Neural cell (in vitro differentiated cells): ENCODE data around the gene TMEM98. TPM values are rescaled to one million over a fixed set of nuclear protein-coding genes. Genes with fewer than 3 reads are reported as not detected.

Source experiments
- H2AFZ ChIP-seq: fragments of 200-600, 300-800 bp; sonication (generic), shearing (Covaris generic); 2 replicates; pipeline ENCODE4 v1.6.0; 2014; ENCODE audit warnings: low read depth, mild to moderate bottlenecking, antibody characterized with exemption, low read length, moderate library complexity
- H3F3A ChIP-seq: fragments of 200-600 bp; shearing (Covaris generic); 2 replicates; pipeline ENCODE4 v1.6.1; 2016; ENCODE audit warnings: mild to moderate bottlenecking, moderate library complexity, mixed read lengths, antibody characterized with exemption, low read length; ENCODE audit not compliant: insufficient read depth, poor library complexity, severe bottlenecking
- H3K27ac ChIP-seq: fragments of 200-600, 300-800 bp; sonication (generic), shearing (Covaris generic); 2 replicates; pipeline ENCODE4 v1.5.1; 2014; ENCODE audit warnings: mild to moderate bottlenecking, low read length, moderate library complexity
- H3K27me3 ChIP-seq: fragments of 300-800, 200-600 bp; sonication (generic), shearing (Covaris generic); 2 replicates; pipeline ENCODE4 v1.6.0; 2014; ENCODE audit warnings: mild to moderate bottlenecking, low read depth, low read length, moderate library complexity; ENCODE audit not compliant: insufficient read depth
- H3K36me3 ChIP-seq: fragments of 300-800, 200-600 bp; sonication (generic), shearing (Covaris generic); 2 replicates; pipeline ENCODE4 v1.5.1; 2014; ENCODE audit warnings: mild to moderate bottlenecking, antibody characterized with exemption, low read length, moderate library complexity; ENCODE audit not compliant: insufficient read depth
- H3K4me2 ChIP-seq: fragments of 300-800, 200-600 bp; sonication (generic), shearing (Covaris generic); 2 replicates; pipeline ENCODE4 v1.6.0; 2014; ENCODE audit warnings: mild to moderate bottlenecking, low read length
- H3K4me3 ChIP-seq: fragments of 300-800, 200-600 bp; sonication (generic), shearing (Covaris generic); 2 replicates; pipeline ENCODE4 v1.5.1; 2014; ENCODE audit warnings: mild to moderate bottlenecking, low read length, moderate library complexity
- H3K79me2 ChIP-seq: fragments of 200-600 bp; shearing (Covaris generic); replicated peaks from 2 replicates; pipeline ENCODE4 v1.6.0; 2014; ENCODE audit warnings: mild to moderate bottlenecking, low read length, moderate library complexity; ENCODE audit not compliant: insufficient read depth
- H3K9ac ChIP-seq: fragments of 300-800, 200-600 bp; sonication (generic), shearing (Covaris generic); 2 replicates; pipeline ENCODE4 v1.6.1; 2016; ENCODE audit warnings: mild to moderate bottlenecking, low read length, mixed read lengths
- H3K9me2 ChIP-seq: fragments of 200-600 bp; shearing (Covaris generic); 2 replicates; pipeline ENCODE4 v1.6.1; 2016; ENCODE audit warnings: mild to moderate bottlenecking, low read length, mixed read lengths; ENCODE audit not compliant: insufficient read depth
- H3K9me3 ChIP-seq: fragments of 200-600, 300-800 bp; sonication (generic), shearing (Covaris generic); 2 replicates; pipeline ENCODE4 v1.6.1; 2016; ENCODE audit warnings: mild to moderate bottlenecking, mixed run types, low read length, moderate library complexity, mixed read lengths
- H4K20me1 ChIP-seq: fragments of 200-600 bp; shearing (Covaris generic); 2 replicates; pipeline ENCODE4 v1.6.1; 2016; ENCODE audit warnings: mild to moderate bottlenecking, mixed run types; ENCODE audit not compliant: insufficient read depth
- CTCF ChIP-seq: fragments of 450-650 bp; IDR thresholded peaks from 2 replicates; pipeline ENCODE4 v1.5.1; 2014; ENCODE audit warnings: antibody characterized with exemption, mild to moderate bottlenecking, moderate library complexity; ENCODE audit not compliant: poor library complexity, severe bottlenecking
- EP300 ChIP-seq: fragments of 450-650 bp; conservative IDR thresholded peaks from 2 replicates; pipeline ENCODE4 v1.6.1; 2014; ENCODE audit warnings: antibody characterized with exemption, mild to moderate bottlenecking, moderate library complexity; ENCODE audit not compliant: poor library complexity, severe bottlenecking
- EZH2 ChIP-seq: fragments of 200-600, 300-800 bp; shearing (Covaris generic), sonication (generic); IDR thresholded peaks from 2 replicates; pipeline ENCODE4 v1.6.1; 2014; ENCODE audit warnings: antibody characterized with exemption, low read length, borderline replicate concordance, mild to moderate bottlenecking; ENCODE audit not compliant: insufficient read depth, poor library complexity, severe bottlenecking
- MXI1 ChIP-seq: fragments of 450-650 bp; conservative IDR thresholded peaks from 2 replicates; pipeline ENCODE4 v1.6.1; 2014; ENCODE audit warnings: antibody characterized with exemption, mild to moderate bottlenecking; ENCODE audit not compliant: poor library complexity, severe bottlenecking
- POLR2AphosphoS5 ChIP-seq: IDR thresholded peaks from 2 replicates; pipeline ENCODE4 v1.6.1; 2012
- RAD21 ChIP-seq: fragments of 450-650 bp; conservative IDR thresholded peaks from 2 replicates; pipeline ENCODE4 v1.6.1; 2014; ENCODE audit warnings: antibody characterized with exemption, mild to moderate bottlenecking, moderate library complexity
- REST ChIP-seq: IDR thresholded peaks from 2 replicates; pipeline ENCODE4 v1.6.1; 2012; ENCODE audit warnings: borderline replicate concordance
- SMC3 ChIP-seq: fragments of 450-650 bp; conservative IDR thresholded peaks from 2 replicates; pipeline ENCODE4 v1.6.1; 2014; ENCODE audit warnings: antibody characterized with exemption, mild to moderate bottlenecking, moderate library complexity; ENCODE audit not compliant: poor library complexity
- TAF1 ChIP-seq: IDR thresholded peaks from 2 replicates; pipeline ENCODE4 v1.6.1; 2012; ENCODE audit warnings: low read depth
- polyA plus RNA-seq: library from polyadenylated mRNA; depleted of rRNA; stranded (reverse); fragments of >200 nt; gene quantifications from 2 replicates; pipeline ENCODE4 v1.2.3, GENCODE V29; 2014

The TMEM98 gene
- polyA plus RNA-seq, 1 donor from 2014 or later = 65.1 TPM

GRCh38 chr17:32954477-32954876, 26.5 kb downstream of the TMEM98 start:
- TF ChIP-seq REST = no peak
- TF ChIP-seq SMC3 = no peak
- no peak for TF ChIP-seq RAD21
- TF ChIP-seq TAF1 = no peak
- TF ChIP-seq EZH2 = no peak
- no peak for TF ChIP-seq MXI1
- TF ChIP-seq EP300 = no peak
- TF ChIP-seq CTCF = no peak
- no peak for TF ChIP-seq POLR2AphosphoS5

GRCh38 chr17:32955155-32955554, 27.2 kb downstream of the TMEM98 start:
- Histone ChIP-seq H2AFZ (no peak overlapping the region), H3K9me2 (no peaks in the 10 kb centered on the region), H3K27me3 (no peaks in the 10 kb centered on the region), H4K20me1 (no peaks in the 10 kb centered on the region), H3F3A (no peaks in the 10 kb centered on the region), H3K79me2 (no peaks in the 10 kb centered on the region), H3K4me2 (no peak overlapping the region), H3K9me3 (no peaks in the 10 kb centered on the region), H3K9ac (no peak overlapping the region), H3K4me3 (no peak overlapping the region), H3K36me3 (no peaks in the 10 kb centered on the region), H3K27ac (no peak overlapping the region)
- TF ChIP-seq SMC3 (no peak), EZH2 (no peak), RAD21 (no peak), POLR2AphosphoS5 (no peak), EP300 (no peak), REST (no peak), TAF1 (no peak), CTCF (no peak)

More at GRCh38 chr17:32954477-32954876, 26.5 kb downstream of the TMEM98 start:
- Histone ChIP-seq H3F3A (no peaks in the 10 kb centered on the region), H3K9me3 (no peaks in the 10 kb centered on the region), H4K20me1 (no peaks in the 10 kb centered on the region), H2AFZ (no peak overlapping the region), H3K9ac (no peak overlapping the region), H3K4me2 (no peak overlapping the region), H3K36me3 (no peaks in the 10 kb centered on the region), H3K4me3 (no peak overlapping the region), H3K27me3 (no peaks in the 10 kb centered on the region), H3K27ac (no peak overlapping the region), H3K9me2 (no peaks in the 10 kb centered on the region), H3K79me2 (no peaks in the 10 kb centered on the region)
